GM18526 (cell line): ENCODE measurements around the gene ALKBH2.

Source experiments
- POLR2A ChIP-seq: IDR thresholded peaks from 3 replicates; pipeline ENCODE4 v1.6.1; 2011; ENCODE audit not compliant: insufficient read length; ENCODE audit errors: extremely low read depth

Gene ALKBH2

DNA sequence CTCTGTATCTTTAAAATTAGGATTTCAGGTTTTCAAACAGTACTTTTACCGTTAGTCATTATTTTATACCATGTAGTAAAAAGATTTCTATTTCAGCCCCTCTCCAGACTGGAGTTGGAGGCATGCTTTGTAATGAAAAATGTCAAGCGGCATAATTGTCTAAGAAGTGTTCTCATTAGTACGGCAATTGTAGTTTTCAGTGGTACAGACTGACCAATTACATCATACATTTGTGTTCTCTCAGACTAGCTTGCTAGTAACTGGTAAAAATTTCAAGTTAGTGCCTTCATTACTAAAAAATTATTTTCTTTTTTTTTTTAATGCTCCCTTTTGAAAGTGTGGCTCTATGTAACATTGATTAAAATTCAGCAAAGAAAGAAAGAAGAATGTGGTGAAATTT is 36.4 kb downstream of the ALKBH2 start:
- no peak for TF ChIP-seq POLR2A

DNA sequence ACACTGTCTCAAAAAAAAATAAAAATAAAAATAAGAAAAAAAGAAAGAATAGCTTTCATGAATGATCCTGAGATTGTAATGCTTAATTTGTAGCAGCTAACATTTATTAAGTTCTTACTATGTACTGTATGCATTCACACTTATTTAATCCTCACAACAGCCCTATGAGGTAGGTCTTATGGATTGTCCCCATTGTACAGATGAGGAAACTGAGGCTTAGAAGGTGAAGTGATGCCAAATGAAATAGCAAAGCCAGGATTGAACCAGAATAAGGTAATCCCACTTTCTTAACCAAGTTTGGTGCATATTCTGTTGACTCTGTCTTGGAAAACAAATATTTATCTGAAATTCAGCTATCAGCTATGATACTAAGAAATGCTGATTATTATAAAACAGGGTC is 38.8 kb downstream of the ALKBH2 start:
- no peak for TF ChIP-seq POLR2A

DNA sequence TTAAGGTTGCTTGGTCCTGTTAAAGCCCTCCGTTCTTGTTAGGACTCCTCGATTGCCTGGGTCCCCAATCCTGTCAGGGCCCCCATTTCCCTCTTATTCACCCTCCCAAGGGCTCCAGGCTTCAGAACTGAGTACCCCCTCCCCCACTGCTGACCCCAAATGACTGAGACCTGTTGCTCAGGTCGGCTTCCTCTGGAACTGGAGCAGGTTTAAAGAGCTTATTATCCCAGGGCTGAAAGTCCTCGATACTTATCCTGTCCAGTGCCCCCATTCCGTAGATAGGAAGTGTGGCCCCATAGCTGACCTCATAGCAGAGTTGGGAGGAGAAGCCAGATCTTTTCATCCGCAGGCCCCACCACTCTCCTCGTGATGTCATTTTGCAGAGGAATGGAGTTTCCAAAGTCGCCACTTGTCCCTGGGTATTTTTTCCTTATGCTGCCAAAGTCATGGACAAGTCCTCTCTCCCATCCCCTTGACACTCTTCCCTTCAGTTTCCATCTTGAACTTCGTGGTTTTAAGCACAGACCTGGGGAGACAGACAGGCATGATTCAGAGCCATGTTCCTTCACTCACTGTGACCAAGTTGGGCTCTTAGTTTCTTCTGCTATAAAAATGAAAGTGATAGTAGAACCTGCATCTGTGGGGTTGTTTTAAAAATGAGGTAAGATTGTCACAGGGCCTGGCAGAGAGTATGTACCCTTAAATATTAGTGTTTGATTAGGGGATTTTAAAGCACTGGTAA is 39.7 kb downstream of the ALKBH2 start:
- TF ChIP-seq POLR2A = peak; percentile 15

DNA sequence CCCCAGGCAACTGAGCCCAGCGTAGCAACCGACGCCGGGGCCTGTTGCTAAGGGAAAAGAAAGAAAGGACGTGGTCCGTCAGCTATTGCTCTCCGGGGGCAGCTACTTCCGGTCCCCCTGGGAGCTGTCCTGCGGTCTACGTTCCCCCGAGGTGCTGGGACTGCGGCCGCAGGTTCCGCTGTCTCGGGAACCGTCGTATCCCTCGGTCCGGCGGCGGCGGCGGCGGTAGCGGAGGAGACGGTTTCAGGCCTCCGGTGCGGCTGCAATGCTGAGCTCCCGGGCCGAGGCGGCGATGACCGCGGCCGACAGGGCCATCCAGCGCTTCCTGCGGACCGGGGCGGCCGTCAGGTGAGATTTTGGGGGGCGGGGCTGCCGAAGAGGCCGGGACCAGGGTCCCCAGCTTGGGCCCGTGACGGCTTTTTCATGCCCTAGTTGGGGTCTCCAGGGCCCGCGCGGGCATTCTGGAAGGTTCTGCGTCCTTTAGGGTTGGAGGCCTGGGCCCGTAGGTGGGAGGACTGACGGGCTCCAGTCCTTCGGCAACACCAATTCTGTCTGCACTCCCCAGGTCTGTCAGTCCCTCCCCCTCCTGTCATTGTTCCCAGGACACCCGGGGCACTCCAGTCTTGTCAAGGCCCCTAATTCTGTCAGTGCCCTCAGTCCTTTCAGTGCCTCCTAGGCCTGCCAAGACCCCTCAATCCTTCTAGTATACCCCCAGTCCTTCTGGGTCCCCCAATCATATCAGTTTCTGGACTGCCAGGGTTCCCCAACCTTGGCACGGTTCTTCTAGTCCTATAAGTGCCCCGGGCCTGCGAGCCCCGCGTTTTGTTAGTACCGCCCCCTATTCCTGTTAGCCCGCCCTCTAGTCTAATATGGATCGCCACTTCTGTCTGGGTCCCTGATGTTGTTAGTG is 40.6 kb downstream of the ALKBH2 start, which contains the start of gene USP30:
TSS of gene USP30 (plus strand) at position 163 of the 910 bp plus-strand sequence. CDS start at position 266, 103 bp downstream.
- peak; percentile 21 for TF ChIP-seq POLR2A

DNA sequence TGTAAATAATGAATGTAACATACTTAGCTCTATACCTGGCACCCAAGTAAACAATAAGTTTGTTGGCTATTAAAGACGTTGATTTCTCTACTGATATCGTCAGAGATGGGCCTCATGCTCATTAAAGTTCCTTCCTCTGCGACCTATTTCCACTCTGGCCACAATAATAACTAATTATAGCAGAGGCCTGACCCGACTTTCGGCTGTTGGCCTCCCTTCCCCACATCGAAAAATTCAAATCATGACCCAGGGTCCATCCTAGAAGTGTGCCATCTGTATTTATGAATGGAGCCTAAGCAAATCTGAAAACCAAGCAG is 41.2 kb downstream of the ALKBH2 start:
- no peak for TF ChIP-seq POLR2A

DNA sequence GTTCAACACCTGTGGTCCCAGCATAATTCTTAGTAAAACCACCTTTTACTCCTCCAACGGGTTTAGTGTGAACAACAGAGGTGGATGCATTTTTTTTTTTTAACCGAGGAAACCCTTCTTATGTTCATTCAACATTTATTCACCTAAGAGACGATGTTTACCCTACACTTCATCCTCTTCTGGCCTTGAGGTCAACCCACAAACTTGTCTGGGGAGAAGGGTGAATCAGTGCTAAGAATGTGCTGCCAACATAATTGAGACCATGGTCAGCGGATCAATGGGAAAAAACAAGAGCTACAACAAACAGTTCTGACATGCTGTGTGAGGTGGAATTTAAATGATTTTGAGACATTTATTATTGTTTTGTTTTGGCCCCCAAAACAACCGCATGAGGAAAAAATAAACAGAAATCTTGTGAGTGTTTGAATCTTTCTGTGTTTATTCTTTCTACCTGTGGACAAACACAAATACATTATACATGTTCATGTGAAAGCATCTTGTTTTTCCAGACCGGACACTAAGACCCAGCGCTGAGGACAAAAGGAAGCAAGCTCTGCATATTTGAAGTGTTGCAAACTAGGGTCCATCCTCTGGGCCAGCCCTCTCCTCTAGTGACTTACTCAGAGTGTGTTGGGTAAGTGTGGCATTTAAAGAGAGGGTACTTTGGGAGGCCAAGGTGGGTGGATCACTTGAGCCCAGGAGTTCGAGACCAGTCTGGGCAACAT is 46.0 kb downstream of the ALKBH2 start:
- TF ChIP-seq POLR2A = no peak

DNA sequence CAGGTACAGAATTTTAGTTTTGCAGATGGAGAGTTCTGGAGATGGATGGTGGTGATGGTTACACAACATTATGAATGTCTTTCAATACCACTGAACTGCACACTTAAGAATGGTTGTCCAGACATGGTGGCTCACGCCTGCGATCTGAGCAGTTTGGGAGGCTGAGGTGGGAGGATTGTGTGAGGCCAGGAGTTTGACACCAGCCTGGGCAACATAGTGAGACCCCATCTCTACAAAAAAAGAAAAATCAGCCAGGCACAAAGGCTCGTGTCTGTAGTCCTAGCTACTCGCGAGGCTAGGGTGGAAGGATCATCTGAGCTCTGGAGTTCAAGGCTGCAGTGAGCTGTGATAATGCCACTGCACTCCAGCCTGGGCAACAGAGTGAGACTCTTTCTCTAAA is 49.0 kb downstream of the ALKBH2 start:
- TF ChIP-seq POLR2A = no peak
